T-cell (primary cell): ENCODE results near the gene LRSAM1. TPM values are rescaled to one million over a fixed set of nuclear protein-coding genes. Genes with fewer than 3 reads are reported as not detected.

Source experiments
- ATAC-seq, 4 experiments: fragments of 200-7000 bp in 3 of 4; fragments of 150-1000 bp in 1 of 4; cut with Tn5 transposase; replicated peaks in 1 of 4; 1 replicate in 3 of 4; 2 replicates in 1 of 4; pipeline ENCODE4 v1.10.0; 2021; ENCODE audit warnings: moderate library complexity in 3 of 4, mild to moderate bottlenecking in 2 of 4, moderate number of reproducible peaks in 1 of 4
- CTCF ChIA-PET, 2 donors: fragments of 300-600 bp; sonication (Branson Sonifier 250); formaldehyde crosslinking; loops; one replicate each; lab custom pipeline; 2022; ENCODE audit warnings: antibody characterized with exemption in 2 of 2; lab: Charles Lee
- POLR2A ChIA-PET, 2 donors: fragments of 300-600 bp; sonication (Branson Sonifier 250); formaldehyde crosslinking; loops; one replicate each; lab custom pipeline; 2022; ENCODE audit warnings: antibody characterized with exemption in 2 of 2; lab: Charles Lee
- DNase-seq, 35 experiments: peaks; one replicate each; pipeline versions ENCODE4 v3.0.0 to v3.0.0-alpha.2; 2013 to 2023
- H3K27ac ChIP-seq: one replicate; pipeline ENCODE4 v1.5.1; 2013; ENCODE audit warnings: low read length
- H3K27me3 ChIP-seq, 2 experiments: replicated peaks in 1 of 2; 1 replicate in 1 of 2; 2 replicates in 1 of 2; pipeline versions ENCODE4 v1.6.1 to v1.7.0; 2013; ENCODE audit warnings: low read length in 1 of 2, mixed read lengths in 1 of 2; ENCODE audit not compliant: control insufficient read depth in 2 of 2, insufficient read depth in 2 of 2; ENCODE audit errors: extremely low read depth in 1 of 2
- H3K36me3 ChIP-seq, 2 donors: 1 replicate in 1 of 2; 2 replicates in 1 of 2; pipeline versions ENCODE4 v1.6.1 to v1.7.0; 2013; ENCODE audit warnings: low read length in 1 of 2; ENCODE audit not compliant: control insufficient read depth in 2 of 2, insufficient read depth in 1 of 2; ENCODE audit errors: extremely low read depth in 1 of 2
- H3K4me1 ChIP-seq, 2 experiments: 1 replicate in 1 of 2; 2 replicates in 1 of 2; pipeline versions ENCODE4 v1.6.1 to v1.7.0; 2013; ENCODE audit warnings: low read length in 2 of 2, mixed read lengths in 1 of 2; ENCODE audit not compliant: insufficient read depth in 2 of 2, control insufficient read depth in 1 of 2; ENCODE audit errors: extremely low read depth in 1 of 2
- H3K4me3 ChIP-seq, 2 donors: 1 replicate in 1 of 2; 2 replicates in 1 of 2; pipeline versions ENCODE4 v1.5.1 to v1.7.0; 2013; ENCODE audit warnings: mild to moderate bottlenecking in 2 of 2, low read length in 1 of 2, moderate library complexity in 1 of 2; ENCODE audit not compliant: control insufficient read depth in 1 of 2; ENCODE audit errors: extremely low read depth in 1 of 2
- H3K9me3 ChIP-seq: 2 replicates; pipeline ENCODE4 v1.7.0; 2013
- H3K27ac Mint-ChIP-seq, 2 donors: one replicate each; pipeline ENCODE4 v1.8.0; 2020 to 2021; ENCODE audit warnings: mild to moderate bottlenecking in 2 of 2, mixed read lengths in 2 of 2
- H3K27me3 Mint-ChIP-seq, 2 donors: one replicate each; pipeline ENCODE4 v1.8.0; 2021 to 2022; ENCODE audit warnings: mixed read lengths in 2 of 2
- H3K36me3 Mint-ChIP-seq: one replicate; pipeline ENCODE4 v1.8.0; 2021; ENCODE audit warnings: mixed read lengths
- H3K4me1 Mint-ChIP-seq, 3 donors: one replicate each; pipeline ENCODE4 v1.8.0; 2020 to 2022; ENCODE audit warnings: mixed read lengths in 3 of 3, mild to moderate bottlenecking in 1 of 3
- H3K4me3 Mint-ChIP-seq, 3 donors: one replicate each; pipeline ENCODE4 v1.8.0; 2020 to 2022; ENCODE audit warnings: mild to moderate bottlenecking in 3 of 3, mixed read lengths in 3 of 3, moderate library complexity in 3 of 3
- H3K9me3 Mint-ChIP-seq, 3 donors: one replicate each; pipeline ENCODE4 v1.8.0; 2020 to 2022; ENCODE audit warnings: mixed read lengths in 3 of 3
- WGBS: methylation state at CpG from one replicate; pipeline ENCODE4 v1.1.5; 2013; ENCODE audit warnings: missing lambda C conversion rate; ENCODE audit not compliant: insufficient coverage; 5-methylcytosine and 5-hydroxymethylcytosine counted together
- total RNA-seq, 35 experiments: library from RNA in 6 of 35; stranded (reverse) in 6 of 35; fragments of 120-200 nt in 1 of 35; gene quantifications; one replicate each; pipeline versions ENCODE4 v1.2.1 to v1.2.4 and lab custom pipeline; 2013 to 2026

The LRSAM1 gene
- total RNA-seq, 5 donors from 2014 or later (not counting 1 experiment from before 2014, with no cell fraction given): 17.9 to 30.3 (median 25.1) TPM

GRCh38 chr9:127437497-127438264, 13.6 kb upstream of the LRSAM1 start:
- H3K9me3 ChIP-seq: no peaks in the 10 kb centered on the region
- peak in 21 of 35 experiments; percentile 16 to 61 (median 28) for DNase-seq
- ChIA-PET POLR2A (interaction anchor here in 1 of 2 donors (0.6 to 0.7 kb wide), 2 partner anchors 13 to 363 kb away, joined by 3 to 7 read pairs; no protein-coding TSS in a partner anchor), CTCF (no interaction called here)
- Mint-ChIP-seq H3K27me3 (no peaks in the 10 kb centered on the region), H3K4me1 (peaks cover 9 to 16% (median 14%) of the 10 kb centered on the region in 3 donors), H3K4me3 (peak overlapping the region; percentile 23 to 39 (median 28)), H3K36me3 (peaks cover 63% of the 10 kb centered on the region), H3K27ac (peak overlapping the region; percentile 22 to 77), H3K9me3 (no peaks in the 10 kb centered on the region)
- 69% methylated on average over 5 of the region's 12 CpGs for WGBS
- no peak overlapping the region for H3K27ac ChIP-seq
- H3K4me3 ChIP-seq: no peak overlapping the region
- H3K36me3 ChIP-seq: peaks cover 12 to 86% of the 10 kb centered on the region in 2 donors
- peaks cover 0 to 28% of the 10 kb centered on the region in 2 experiments for H3K4me1 ChIP-seq
- H3K27me3 ChIP-seq: no peaks in the 10 kb centered on the region
- peak; percentile 77 to 93 (median 86) for ATAC-seq

GRCh38 chr9:127438394-127438793, 12.9 kb upstream of the LRSAM1 start:
- Mint-ChIP-seq H3K27ac (no peak overlapping the region), H3K36me3 (peaks cover 60% of the 10 kb centered on the region)

GRCh38 chr9:127444283-127444920, 6.9 kb upstream of the LRSAM1 start:
- POLR2A ChIA-PET: no interaction called here
- H3K27ac ChIP-seq: no peak overlapping the region
- H3K9me3 ChIP-seq: no peaks in the 10 kb centered on the region
- H3K4me1 ChIP-seq: peaks cover 3 to 11% of the 10 kb centered on the region in 2 experiments
- Mint-ChIP-seq H3K4me1 (peaks cover 14 to 21% (median 20%) of the 10 kb centered on the region in 3 donors), H3K4me3 (no peak overlapping the region), H3K36me3 (peaks cover 71% of the 10 kb centered on the region), H3K9me3 (no peaks in the 10 kb centered on the region), H3K27ac (no peak overlapping the region), H3K27me3 (no peaks in the 10 kb centered on the region)
- CTCF ChIA-PET: no interaction called here
- peaks cover 11 to 85% of the 10 kb centered on the region in 2 donors for H3K36me3 ChIP-seq
- ATAC-seq (no peak), DNase-seq (no peak)
- H3K27me3 ChIP-seq: no peaks in the 10 kb centered on the region
- WGBS: 93% methylated on average over 9 of the region's 17 CpGs
- no peak overlapping the region for H3K4me3 ChIP-seq

More at GRCh38 chr9:127438394-127438793, 12.9 kb upstream of the LRSAM1 start:
- 97% methylated on average over 5 of the region's 9 CpGs for WGBS
- H3K27ac ChIP-seq: no peak overlapping the region
- H3K4me3 Mint-ChIP-seq: no peak overlapping the region
- H3K4me1 ChIP-seq: peaks cover 0 to 28% of the 10 kb centered on the region in 2 experiments
- peaks cover 12 to 87% of the 10 kb centered on the region in 2 donors for H3K36me3 ChIP-seq
- ATAC-seq: no peak
- no peaks in the 10 kb centered on the region for H3K9me3 ChIP-seq
- ChIA-PET CTCF (no interaction called here), POLR2A (interaction anchor here in 1 of 2 donors (0.6 kb wide), 1 partner anchor 14 kb away, joined by 3 read pairs; the partner anchor contains the start of gene ZNF79)
- no peak overlapping the region for H3K4me3 ChIP-seq
- H3K4me1 Mint-ChIP-seq: peaks cover 9 to 16% (median 14%) of the 10 kb centered on the region in 3 donors
- no peaks in the 10 kb centered on the region for H3K27me3 Mint-ChIP-seq
- no peaks in the 10 kb centered on the region for H3K9me3 Mint-ChIP-seq
- H3K27me3 ChIP-seq: no peaks in the 10 kb centered on the region
- DNase-seq: no peak

GRCh38 chr9:127444921-127445850, 6.1 kb upstream of the LRSAM1 start:
- Histone ChIP-seq H3K9me3 (no peaks in the 10 kb centered on the region), H3K4me3 (no peak overlapping the region), H3K27ac (no peak overlapping the region), H3K36me3 (peaks cover 14 to 86% of the 10 kb centered on the region in 2 donors), H3K4me1 (peaks cover 11 to 19% of the 10 kb centered on the region in 2 experiments), H3K27me3 (no peaks in the 10 kb centered on the region)
- POLR2A ChIA-PET: interaction anchor here in 1 of 2 donors (0.5 kb wide), 1 partner anchor 13 kb away, joined by 6 read pairs; no protein-coding TSS in a partner anchor
- peaks cover 22 to 28% (median 25%) of the 10 kb centered on the region in 3 donors for H3K4me1 Mint-ChIP-seq
- ATAC-seq: no peak
- no peaks in the 10 kb centered on the region for H3K27me3 Mint-ChIP-seq
- 85% methylated on average over 9 of the region's 15 CpGs for WGBS
- CTCF ChIA-PET: no interaction called here
- peaks cover 74% of the 10 kb centered on the region for H3K36me3 Mint-ChIP-seq
- no peak for DNase-seq
- no peak overlapping the region for H3K4me3 Mint-ChIP-seq
- peak overlapping the region in 1 of 2 donors; percentile 5 for H3K27ac Mint-ChIP-seq
- H3K9me3 Mint-ChIP-seq: no peaks in the 10 kb centered on the region

- CTCF ChIA-PET: no interaction called here
- ATAC-seq: no peak
Observed at GRCh38 chr9:127445851-127446712, 5.2 kb upstream of the LRSAM1 start.

More at GRCh38 chr9:127445851-127446712, 5.2 kb upstream of the LRSAM1 start:
- H3K27ac Mint-ChIP-seq: peak overlapping the region; percentile 15 to 24
- no peaks in the 10 kb centered on the region for H3K9me3 Mint-ChIP-seq
- no peaks in the 10 kb centered on the region for H3K27me3 ChIP-seq
- no peak overlapping the region for H3K4me3 ChIP-seq
- no peaks in the 10 kb centered on the region for H3K27me3 Mint-ChIP-seq
- peaks cover 14 to 28% of the 10 kb centered on the region in 2 experiments for H3K4me1 ChIP-seq
- H3K36me3 ChIP-seq: peaks cover 12 to 79% of the 10 kb centered on the region in 2 donors
- no peaks in the 10 kb centered on the region for H3K9me3 ChIP-seq
- peaks cover 69% of the 10 kb centered on the region for H3K36me3 Mint-ChIP-seq
- H3K4me3 Mint-ChIP-seq: no peak overlapping the region
- POLR2A ChIA-PET: no interaction called here
- no peak for DNase-seq
- 73% methylated on average over 2 of the region's 4 CpGs for WGBS
- H3K27ac ChIP-seq: no peak overlapping the region
- H3K4me1 Mint-ChIP-seq: peaks cover 28 to 34% (median 28%) of the 10 kb centered on the region in 3 donors
